GM12878 (cell line): ENCODE data around the gene C9orf72. TPM values are rescaled to one million over a fixed set of nuclear protein-coding genes. Genes with fewer than 3 reads are reported as not detected.

Experiments
- ATAC-seq: fragments of 200-7000 bp; cut with Tn5 transposase; 3 replicates; pipeline ENCODE4 v1.9.1; 2020; ENCODE audit warnings: mild to moderate bottlenecking, moderate library complexity
- BruUV-seq: library from RNA; stranded (reverse); fragments of 400-500 nt; replicated peaks from 2 replicates; lab custom pipeline; 2021; lab: Mats Ljungman, UMichigan
- CTCF ChIA-PET: fragments of 300-600 bp; sonication (Branson Sonifier 250); formaldehyde crosslinking; extraction: SDS; loops from one replicate; lab custom pipeline; 2021; ENCODE audit warnings: inconsistent platforms; lab: Yijun Ruan, JAX
- POLR2A ChIA-PET: fragments of 350-600 bp; formaldehyde crosslinking; extraction: SDS; loops from one replicate; lab custom pipeline; 2021; ENCODE audit warnings: inconsistent platforms; lab: Charles Lee
- RAD21 ChIA-PET: fragments of 300-600 bp; sonication (Branson Sonifier 250); formaldehyde crosslinking; loops from one replicate; lab custom pipeline; 2023; ENCODE audit warnings: antibody characterized with exemption; ENCODE audit not compliant: unreplicated experiment; lab: Charles Lee
- SMC1A ChIA-PET: fragments of 300-600 bp; sonication (Branson Sonifier 250); formaldehyde crosslinking; loops from one replicate; lab custom pipeline; 2023; ENCODE audit not compliant: unreplicated experiment, uncharacterized antibody; lab: Charles Lee
- DNase-seq: peaks from one replicate; pipeline ENCODE4 v3.0.0-alpha.2; 2011; ENCODE audit warnings: low read depth, low spot score
- FAIRE-seq: peaks from 3 replicates; lab custom pipeline; 2011; peaks lifted over from hg19 to GRCh38; lab: Jason Lieb, UNC
- H2AFZ ChIP-seq: 2 replicates; pipeline ENCODE4 v1.6.0; 2011; ENCODE audit warnings: low read depth, low read length, control low read depth; ENCODE audit not compliant: control insufficient read depth
- H3K27ac ChIP-seq: 2 replicates; pipeline ENCODE4 v1.5.1; 2011; ENCODE audit warnings: control low read depth; ENCODE audit not compliant: control insufficient read depth, insufficient read depth
- H3K27me3 ChIP-seq, 2 experiments: replicated peaks in 1 of 2; 2 replicates each; pipeline versions ENCODE4 v1.6.0 to v1.6.1; 2011; ENCODE audit warnings: low read length in 1 of 2; ENCODE audit not compliant: control insufficient read depth in 2 of 2, insufficient read depth in 2 of 2
- H3K36me3 ChIP-seq, 2 experiments: 2 replicates each; pipeline ENCODE4 v1.5.1; 2011; ENCODE audit warnings: low read length in 1 of 2; ENCODE audit not compliant: control insufficient read depth in 2 of 2, insufficient read depth in 2 of 2
- H3K4me1 ChIP-seq: 2 replicates; pipeline ENCODE4 v1.6.1; 2011; ENCODE audit warnings: mild to moderate bottlenecking, low read length, moderate library complexity, mixed read lengths; ENCODE audit not compliant: control insufficient read depth, insufficient read depth
- H3K4me2 ChIP-seq: 2 replicates; pipeline ENCODE4 v1.6.0; 2011; ENCODE audit warnings: control low read depth; ENCODE audit not compliant: control insufficient read depth, insufficient read depth
- H3K4me3 ChIP-seq: fragments of 200-600 bp; sonication (generic); 2 replicates; pipeline ENCODE4 v1.5.1; 2016
- H3K79me2 ChIP-seq: 2 replicates; pipeline ENCODE4 v1.6.0; 2011; ENCODE audit warnings: low read length; ENCODE audit not compliant: control insufficient read depth, insufficient read depth
- H3K9ac ChIP-seq: 2 replicates; pipeline ENCODE4 v1.8.0; 2011; ENCODE audit warnings: low read length, control low read depth, mixed read lengths; ENCODE audit not compliant: control insufficient read depth, insufficient read depth
- H3K9me3 ChIP-seq: replicated peaks from 3 replicates; pipeline ENCODE4 v1.5.1; 2011; ENCODE audit warnings: mild to moderate bottlenecking, low read length; ENCODE audit not compliant: control insufficient read depth, insufficient read depth
- H4K20me1 ChIP-seq: 2 replicates; pipeline ENCODE4 v1.6.0; 2011; ENCODE audit not compliant: control insufficient read depth, insufficient read depth
- BCLAF1 ChIP-seq: fragments of 450-650 bp; IDR thresholded peaks from 2 replicates; pipeline ENCODE4 v1.6.1; 2017; ENCODE audit warnings: antibody characterized with exemption, mild to moderate bottlenecking, moderate library complexity
- CHD2 ChIP-seq: IDR thresholded peaks from 2 replicates; pipeline ENCODE4 v1.6.1; 2011; ENCODE audit warnings: low read depth, low read length, improper control_type of control experiment, borderline replicate concordance
- ETV6 ChIP-seq, 2 experiments: fragments of 450-650 bp in 1 of 2; IDR thresholded peaks in 1 of 2; conservative IDR thresholded peaks in 1 of 2; 2 replicates each; pipeline ENCODE4 v1.6.1; 2014; ENCODE audit warnings: antibody characterized with exemption in 1 of 2, borderline replicate concordance in 1 of 2, low read depth in 1 of 2, mild to moderate bottlenecking in 1 of 2, moderate library complexity in 1 of 2
- MTA2 ChIP-seq: fragments of 450-650 bp; IDR thresholded peaks from 2 replicates; pipeline ENCODE4 v1.6.1; 2016; ENCODE audit warnings: low read depth, mild to moderate bottlenecking, moderate library complexity
- NR2F1 ChIP-seq: fragments of 450-650 bp; conservative IDR thresholded peaks from 2 replicates; pipeline ENCODE4 v1.6.1; 2017; ENCODE audit warnings: mild to moderate bottlenecking
- POLR2AphosphoS2 ChIP-seq: IDR thresholded peaks from 2 replicates; pipeline ENCODE4 v1.6.1; 2011; ENCODE audit warnings: low read depth, mild to moderate bottlenecking, low read length, improper control_type of control experiment, moderate library complexity
- RBBP5 ChIP-seq: fragments of 200-600 bp; sonication (generic); conservative IDR thresholded peaks from 2 replicates; pipeline ENCODE4 v1.6.1; 2016
- RUNX3 ChIP-seq: IDR thresholded peaks from 2 replicates; pipeline ENCODE4 v1.6.1; 2012; ENCODE audit warnings: low read length, inconsistent platforms
- SMC3 ChIP-seq: IDR thresholded peaks from 2 replicates; pipeline ENCODE4 v1.6.1; 2011; ENCODE audit warnings: low read length, improper control_type of control experiment, borderline replicate concordance
- YBX1 ChIP-seq: fragments of 450-650 bp; IDR thresholded peaks from 2 replicates; pipeline ENCODE4 v1.6.1; 2016; ENCODE audit warnings: antibody characterized with exemption
- ZNF217 ChIP-seq: fragments of 450-650 bp; IDR thresholded peaks from 2 replicates; pipeline ENCODE4 v1.6.1; 2017; ENCODE audit warnings: antibody characterized with exemption, mild to moderate bottlenecking
- ZNF622 ChIP-seq: fragments of 450-650 bp; IDR thresholded peaks from 2 replicates; pipeline ENCODE4 v1.6.1; 2017; ENCODE audit warnings: mild to moderate bottlenecking, inconsistent platforms
- WGBS: methylation state at CpG from one replicate; pipeline ENCODE4 v1.1.6; 2016; ENCODE audit warnings: low lambda C conversion rate; ENCODE audit not compliant: insufficient replicate concordance, insufficient coverage; ENCODE audit errors: missing lambda C conversion rate; 5-methylcytosine and 5-hydroxymethylcytosine counted together
- in situ Hi-C: fragments of 300-500 bp; cut with MboI; formaldehyde crosslinking; loops from 9 replicates; pipeline ENCODE4 v1.14.3; 2018; ENCODE audit warnings: mixed read lengths
- intact Hi-C: fragments of 100-400 bp; cut with micrococcal nuclease; formaldehyde crosslinking; loops from one replicate; pipeline ENCODE4 v1.14.2; 2022; ENCODE audit not compliant: unreplicated experiment
- polyA plus RNA-seq, 11 experiments: library from polyadenylated mRNA; depleted of rRNA in 4 of 11; unstranded in 6 of 11; stranded (reverse) in 5 of 11; fragments of >200 nt; fragmentation: Nextera tagmentation in 4 of 11; fragmentation: Illumina TruSeq in 1 of 11; extraction: Ambion mirVana in 4 of 11; extraction: Trizol in 1 of 11; gene quantifications; 1 replicate in 1 of 11; 2 replicates in 10 of 11; pipeline versions ENCODE4 v1.2.1 to v1.2.3, GENCODE V29; 2011 to 2016; ENCODE audit warnings: inconsistent platforms in 2 of 11, missing spikeins in 2 of 11, low read depth in 1 of 11
- total RNA-seq, 4 experiments: library from RNA; depleted of rRNA in 3 of 4; stranded (reverse); fragments of >200 nt in 3 of 4; fragmentation: Illumina TruSeq in 1 of 4; extraction: Trizol in 1 of 4; gene quantifications; 2 replicates each; pipeline versions ENCODE4 v1.2.1 to v1.2.3, GENCODE V29; 2013 to 2021

Gene C9orf72
- total and polyA plus RNA-seq, 10 of the 15 experiments (the other 5 are each of a cell fraction or from before 2014, with no cell fraction given): 4.8 to 9.0 (median 6.4) TPM

DNA sequence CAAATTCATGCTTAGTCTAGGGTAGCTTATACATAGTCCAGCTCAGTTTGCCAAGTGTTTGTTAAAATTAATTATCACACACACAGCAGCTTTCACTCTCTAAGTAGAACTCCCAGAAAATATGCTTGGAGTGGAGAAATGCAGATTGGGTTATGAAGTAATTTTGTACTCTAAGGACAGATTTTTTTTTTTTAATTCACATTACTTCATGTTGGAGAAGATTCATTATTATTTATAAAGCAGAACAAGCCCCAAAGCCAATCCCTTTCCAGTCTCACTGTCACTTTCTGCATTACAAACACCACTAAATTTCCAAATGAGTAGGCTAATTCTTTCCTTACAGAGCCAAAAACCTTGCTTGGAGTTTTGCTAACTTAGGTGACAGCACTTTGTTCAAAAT lies 11.7 kb upstream of the C9orf72 start (continued):
- no peak for TF ChIP-seq NR2F1
- TF ChIP-seq ZNF217: no peak
- TF ChIP-seq BCLAF1: no peak
- TF ChIP-seq SMC3: no peak
- TF ChIP-seq MTA2: no peak

GRCh38 chr9:27582794-27583193 lies 9.5 kb upstream of the C9orf72 start:
- DNase-seq (no peak), FAIRE-seq (no peak), ATAC-seq (no peak)
- 42% methylated on average over 2 of the region's 2 CpGs for WGBS
- H2AFZ ChIP-seq: no peak overlapping the region
- H3K4me2 ChIP-seq: no peak overlapping the region
- no peaks in the 10 kb centered on the region for H3K79me2 ChIP-seq
- no peak overlapping the region for H3K4me3 ChIP-seq
- ChIA-PET POLR2A (no interaction called here), CTCF (interaction anchor here (1.4 kb wide), 1 partner anchor 8 kb away, joined by 4 read pairs; no protein-coding TSS in a partner anchor)
- H3K36me3 ChIP-seq: no peaks in the 10 kb centered on the region
- peaks cover 3% of the 10 kb centered on the region; the same call in 1 of the 2 replicates for H3K4me1 ChIP-seq
- no peak overlapping the region for H3K9ac ChIP-seq
- no peaks in the 10 kb centered on the region for H4K20me1 ChIP-seq
- intact Hi-C loops: no loop called here
- H3K27ac ChIP-seq: no peak overlapping the region
- in situ Hi-C loops: no loop called here
- H3K9me3 ChIP-seq: no peaks in the 10 kb centered on the region; the same call in 1 of the 3 replicates
- BruUV-seq: no TSS peak
- TF ChIP-seq POLR2AphosphoS2: no peak
- TF ChIP-seq ZNF622: no peak
- no peak for TF ChIP-seq YBX1
- TF ChIP-seq ETV6 (conservative IDR thresholded peaks at IDR 0.05 in 1 of 2, IDR thresholded peaks at IDR 0.05 in 1 of 2; ENCODE audit: borderline replicate concordance in 1 of 2, low read depth in 1 of 2): no peak
- no peak for TF ChIP-seq CHD2
- TF ChIP-seq RBBP5: no peak
- no peak for TF ChIP-seq RUNX3
- TF ChIP-seq, all 136 proteins: peak for 0
- RAD21 ChIA-PET: no interaction called here
- SMC1A ChIA-PET: interaction anchor here (0.7 kb wide), 1 partner anchor 44 kb away, joined by 3 read pairs; no protein-coding TSS in a partner anchor
- H3K27me3 ChIP-seq: no peaks in the 10 kb centered on the region
